ENCODE results near the gene CUX1. TPM values are rescaled to one million over a fixed set of nuclear protein-coding genes. Genes with fewer than 3 reads are reported as not detected.

CUX1 gene
- total and polyA plus RNA-seq, 10 of the 15 experiments (the other 5 are each of a cell fraction or from before 2014, with no cell fraction given), result 6.1 to 48.6 (median 25.9) TPM

DNA sequence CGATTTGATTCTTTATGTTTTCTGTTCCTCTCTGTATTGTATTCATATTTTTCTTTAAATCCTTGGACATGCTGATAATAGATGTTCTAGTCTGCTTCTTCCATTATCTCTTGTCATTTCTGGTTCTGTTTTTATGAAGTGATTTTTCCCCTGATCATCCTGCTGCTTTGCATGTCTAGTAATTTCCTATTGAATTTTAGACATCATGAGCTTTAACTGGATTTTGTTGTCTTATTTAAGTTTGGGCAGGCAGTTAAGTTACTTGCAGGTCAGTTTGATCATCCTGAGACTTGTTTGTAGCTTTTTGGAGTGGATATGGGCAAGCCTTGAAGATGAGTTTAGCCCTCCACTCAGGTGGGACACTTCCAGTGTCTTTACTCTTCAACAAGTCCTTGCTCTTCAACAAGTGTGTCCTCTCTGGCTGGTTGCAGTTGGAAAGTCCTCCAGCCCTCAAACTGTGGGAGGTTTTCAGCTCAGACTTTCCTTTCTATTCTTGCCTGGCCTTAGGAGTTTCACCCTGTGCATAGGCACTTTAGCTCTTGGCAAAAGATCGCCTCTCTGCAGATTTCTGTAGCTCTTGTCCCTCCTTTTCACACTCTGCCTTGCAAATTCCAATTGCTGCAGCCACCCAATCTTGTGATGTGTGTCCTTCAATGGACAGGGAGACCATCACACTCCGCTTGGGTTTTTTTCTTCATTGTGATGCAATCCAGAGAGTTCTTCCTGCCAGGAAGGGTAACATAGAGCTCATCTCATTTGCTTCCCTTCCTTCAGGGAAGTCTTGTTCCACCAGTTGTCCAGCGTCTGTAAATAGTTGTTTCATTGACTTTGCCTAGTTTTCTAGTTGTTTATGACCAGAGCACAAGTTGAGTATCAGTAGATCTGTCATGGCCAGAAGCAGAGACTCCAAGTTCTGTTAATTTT lies 272.0 kb downstream of the CUX1 start (continued):
- TF ChIP-seq REST (IDR thresholded peaks at IDR 0.05; ENCODE audit: low read depth, low read length), result no peak

DNA sequence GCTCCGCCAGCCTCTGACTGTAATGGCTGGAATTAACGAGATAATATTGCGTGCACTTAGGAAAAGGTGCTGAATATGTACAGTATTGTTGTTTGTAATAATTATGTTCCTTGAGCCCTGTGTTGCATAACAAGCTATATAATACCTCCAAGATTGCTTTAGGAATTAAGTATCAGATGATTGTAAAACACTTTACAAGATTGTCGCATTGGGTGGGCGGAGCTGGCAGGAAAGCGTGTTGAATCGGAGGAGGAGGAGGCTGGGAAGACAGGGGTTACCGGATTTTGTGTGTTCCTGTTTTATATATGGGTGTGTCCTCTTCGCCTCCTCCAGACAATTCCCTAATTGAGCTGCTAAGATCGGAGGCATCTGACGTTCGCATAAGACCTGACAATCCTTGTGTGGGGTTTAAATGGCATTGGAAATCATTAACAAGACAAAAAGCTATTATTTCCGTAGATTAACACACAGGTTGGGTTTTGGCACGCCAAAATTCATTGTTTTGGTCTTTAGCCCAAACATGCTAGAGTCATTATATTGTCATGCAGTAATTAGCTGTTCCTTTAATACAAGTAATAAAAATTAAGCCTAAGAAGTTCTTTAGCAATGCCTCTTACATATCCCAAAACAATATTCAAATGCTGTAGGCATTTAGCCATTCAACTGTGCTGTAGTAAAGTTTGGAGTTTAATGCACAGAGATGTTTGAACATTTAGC lies 276.3 kb downstream of the CUX1 start:
- Histone ChIP-seq H3K79me2 (ENCODE audit: control insufficient read depth, insufficient read depth, low read length) (no peaks in the 10 kb centered on the region), H4K20me1 (ENCODE audit: control insufficient read depth, insufficient read depth) (no peaks in the 10 kb centered on the region), H3K4me3 (no peak overlapping the region), H3K9ac (ENCODE audit: control insufficient read depth, insufficient read depth, low read length) (no peak overlapping the region), H3K27ac (ENCODE audit: control insufficient read depth, insufficient read depth) (no peak overlapping the region), H3K36me3 (ENCODE audit: control insufficient read depth in 2 of 2, insufficient read depth in 2 of 2, low read length in 1 of 2) (peaks cover 0 to 3% of the 10 kb centered on the region in 2 experiments; a peak in 3 of 4 replicates), H3K4me2 (ENCODE audit: control insufficient read depth, insufficient read depth) (no peak overlapping the region), H3K27me3 (replicated peaks in 1 of 2; ENCODE audit: control insufficient read depth in 2 of 2, insufficient read depth in 2 of 2, low read length in 1 of 2) (no peaks in the 10 kb centered on the region), H2AFZ (ENCODE audit: control insufficient read depth, low read depth, low read length) (no peak overlapping the region), H3K9me3 (replicated peaks; ENCODE audit: control insufficient read depth, insufficient read depth, low read length) (peaks cover 3% of the 10 kb centered on the region; the same call in 2 of the 3 replicates), H3K4me1 (ENCODE audit: control insufficient read depth, insufficient read depth, low read length) (no peaks in the 10 kb centered on the region)
- BruUV-seq (replicated peaks), result no TSS peak
- no peak for TF ChIP-seq RAD51 (IDR thresholded peaks at IDR 0.05)
- TF ChIP-seq ZBED1 (IDR thresholded peaks at IDR 0.05; ENCODE audit: borderline replicate concordance), result no peak
- no peak for TF ChIP-seq NR2F1 (conservative IDR thresholded peaks at IDR 0.05)
- no peak for TF ChIP-seq EED (IDR thresholded peaks at IDR 0.05; ENCODE audit: low read depth)
- no peak for FAIRE-seq
- ChIA-PET POLR2A (no interaction called here), SMC1A (ENCODE audit: uncharacterized antibody, unreplicated experiment) (interaction anchor here (0.8 to 0.9 kb wide), 3 partner anchors 10 to 17 kb away, joined by 3 read pairs; no protein-coding TSS in a partner anchor), CTCF (interaction anchor here (0.9 to 1.0 kb wide), 2 partner anchors 11 to 61 kb away, joined by 3 read pairs; no protein-coding TSS in a partner anchor), RAD21 (ENCODE audit: unreplicated experiment) (no interaction called here)
- in situ Hi-C loops (cut with MboI), result no loop called here
- no peak for DNase-seq (ENCODE audit: low read depth, low spot score)
- ATAC-seq, result no peak
- WGBS (ENCODE audit: insufficient coverage, insufficient replicate concordance, low lambda C conversion rate, missing lambda C conversion rate), result 94% methylated on average over 14 of the region's 14 CpGs
- intact Hi-C loops (cut with micrococcal nuclease; ENCODE audit: unreplicated experiment), result no loop called here
